Keratinocyte (primary cell): Measurements from ENCODE around the gene C20orf202.

Source experiments
- CTCF ChIP-seq, 3 experiments: IDR thresholded peaks in 1 of 3; conservative IDR thresholded peaks in 1 of 3; optimal IDR thresholded peaks in 1 of 3; 2 replicates in 2 of 3; 3 replicates in 1 of 3; pipeline versions ENCODE3 to v1.5.1; 2011; ENCODE audit warnings: low read length in 3 of 3, mild to moderate bottlenecking in 3 of 3, moderate library complexity in 2 of 3, control low read depth in 1 of 3, inconsistent platforms in 1 of 3; ENCODE audit not compliant: insufficient read depth in 2 of 3; ENCODE audit errors: extremely low read depth in 1 of 3
- EZH2 ChIP-seq: IDR thresholded peaks from one replicate; pipeline ENCODE4 v1.6.1; 2012; ENCODE audit warnings: inconsistent platforms, mild to moderate bottlenecking, low read length, moderate library complexity

DNA sequence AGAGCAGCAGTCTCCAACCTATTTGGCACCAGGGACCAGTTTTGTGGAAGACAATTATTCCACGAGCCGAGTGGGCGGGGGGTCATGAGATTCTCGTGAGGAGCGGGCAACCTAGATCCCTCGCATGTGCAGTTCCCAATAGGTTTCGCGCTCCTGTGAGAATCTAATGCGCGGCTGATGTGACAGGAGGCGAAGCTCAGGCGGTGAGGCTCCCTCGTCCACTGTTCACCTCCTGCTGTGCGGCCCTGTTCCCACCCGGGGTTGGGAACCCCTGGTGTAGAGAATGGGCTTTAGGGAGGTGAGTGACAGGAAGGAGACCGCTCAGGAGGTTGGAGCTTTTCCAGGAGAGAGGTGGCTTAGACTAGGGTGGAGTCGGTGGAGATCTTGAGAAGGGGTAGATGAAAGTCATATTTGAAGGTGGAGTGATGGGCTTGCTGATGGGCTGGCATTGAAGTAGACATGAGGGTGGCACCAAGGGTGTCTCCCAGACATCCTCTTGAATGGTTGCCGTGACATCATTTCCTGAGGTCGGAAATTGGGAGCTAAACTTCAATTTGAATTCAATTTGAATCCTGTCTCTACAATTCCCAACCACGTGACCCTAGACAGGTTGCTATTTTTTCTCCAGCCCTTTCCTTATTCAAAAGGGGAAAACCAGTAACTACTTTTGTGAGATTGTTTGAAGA, 21.1 kb downstream of the C20orf202 start:
- TF ChIP-seq CTCF (optimal IDR thresholded peaks at IDR 0.05 in 1 of 3, IDR thresholded peaks at IDR 0.05 in 1 of 3, conservative IDR thresholded peaks at IDR 0.05 in 1 of 3; ENCODE audit: extremely low read depth in 1 of 3, insufficient read depth in 2 of 3, low read length in 3 of 3) (no peak), EZH2 (no peak)
